C4-2B (cell line): Measurements from ENCODE around the gene FKBP5.
"Not testable (repeated sequence)": the region's sequence is repeated elsewhere in the genome, so short reads cannot be mapped to it uniquely, and the experiment has no call there.

Experiments
- H3K27ac ChIP-seq: fragments of 450-650 bp; 2 replicates; pipeline ENCODE4 v1.5.1; 2017
- ZFX ChIP-seq: fragments of 450-650 bp; IDR thresholded peaks from 2 replicates; pipeline ENCODE4 v1.6.1; 2017
- TF ChIP-seq, protein P1 (sequence below): fragments of 450-650 bp; conservative IDR thresholded peaks from 2 replicates; pipeline ENCODE4 v1.5.1; 2017; ENCODE audit warnings: mild to moderate bottlenecking

Gene FKBP5

DNA sequence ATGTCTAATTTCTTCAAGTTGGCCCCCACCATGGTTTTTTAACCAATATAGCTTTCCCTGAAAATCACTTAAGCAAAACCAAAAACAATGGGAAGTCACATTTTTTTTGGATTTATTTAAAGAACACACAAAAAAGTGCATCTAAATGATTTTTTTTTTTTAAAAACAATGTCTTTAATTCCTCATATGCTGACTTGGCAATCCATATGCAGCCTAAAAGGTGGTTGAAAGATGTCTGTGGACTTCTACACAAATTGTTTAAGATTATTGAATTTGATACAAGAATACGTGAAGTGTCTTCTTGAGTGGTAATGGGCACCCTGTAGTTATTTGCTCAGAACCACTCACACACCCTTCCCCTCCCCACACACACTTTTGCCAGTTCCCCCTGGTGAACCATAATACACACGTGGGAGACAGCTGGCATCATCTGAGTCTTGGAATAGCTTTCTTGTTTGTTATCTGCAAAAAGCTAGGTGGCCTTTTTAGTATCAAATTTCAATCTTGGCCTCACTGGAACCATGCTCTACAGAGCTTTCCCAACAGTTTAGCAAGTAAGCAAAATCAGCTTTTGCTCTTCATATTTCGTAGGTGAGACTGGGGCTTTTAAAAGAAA lies 115.1 kb downstream of the FKBP5 start:
- TF ChIP-seq, protein P1, sequence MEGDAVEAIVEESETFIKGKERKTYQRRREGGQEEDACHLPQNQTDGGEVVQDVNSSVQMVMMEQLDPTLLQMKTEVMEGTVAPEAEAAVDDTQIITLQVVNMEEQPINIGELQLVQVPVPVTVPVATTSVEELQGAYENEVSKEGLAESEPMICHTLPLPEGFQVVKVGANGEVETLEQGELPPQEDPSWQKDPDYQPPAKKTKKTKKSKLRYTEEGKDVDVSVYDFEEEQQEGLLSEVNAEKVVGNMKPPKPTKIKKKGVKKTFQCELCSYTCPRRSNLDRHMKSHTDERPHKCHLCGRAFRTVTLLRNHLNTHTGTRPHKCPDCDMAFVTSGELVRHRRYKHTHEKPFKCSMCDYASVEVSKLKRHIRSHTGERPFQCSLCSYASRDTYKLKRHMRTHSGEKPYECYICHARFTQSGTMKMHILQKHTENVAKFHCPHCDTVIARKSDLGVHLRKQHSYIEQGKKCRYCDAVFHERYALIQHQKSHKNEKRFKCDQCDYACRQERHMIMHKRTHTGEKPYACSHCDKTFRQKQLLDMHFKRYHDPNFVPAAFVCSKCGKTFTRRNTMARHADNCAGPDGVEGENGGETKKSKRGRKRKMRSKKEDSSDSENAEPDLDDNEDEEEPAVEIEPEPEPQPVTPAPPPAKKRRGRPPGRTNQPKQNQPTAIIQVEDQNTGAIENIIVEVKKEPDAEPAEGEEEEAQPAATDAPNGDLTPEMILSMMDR, result no peak
- no peak for TF ChIP-seq ZFX
- no peak overlapping the region for H3K27ac ChIP-seq

DNA sequence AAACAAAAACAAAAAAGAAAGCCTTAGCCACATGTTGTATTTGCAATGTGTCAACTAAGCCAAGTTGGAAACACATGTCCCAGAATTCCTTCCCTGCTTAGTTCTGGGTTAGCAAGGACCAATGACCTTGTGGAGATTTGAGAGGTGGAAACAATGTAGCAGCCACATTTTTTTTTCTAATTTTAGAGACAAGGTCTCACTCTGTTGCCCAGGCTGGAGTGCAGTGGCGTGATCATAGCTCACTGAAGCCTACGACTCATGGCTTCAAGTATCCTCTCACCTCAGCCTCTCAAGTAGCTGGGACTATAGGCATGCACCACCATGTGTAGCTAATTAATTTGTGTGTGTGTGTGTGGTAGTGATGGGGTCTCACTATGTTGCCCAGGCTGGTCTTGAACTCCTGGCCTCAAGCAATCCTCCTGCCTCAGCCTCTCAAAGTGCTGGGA lies 117.8 kb downstream of the FKBP5 start:
- not testable (repeated sequence) for H3K27ac ChIP-seq

DNA sequence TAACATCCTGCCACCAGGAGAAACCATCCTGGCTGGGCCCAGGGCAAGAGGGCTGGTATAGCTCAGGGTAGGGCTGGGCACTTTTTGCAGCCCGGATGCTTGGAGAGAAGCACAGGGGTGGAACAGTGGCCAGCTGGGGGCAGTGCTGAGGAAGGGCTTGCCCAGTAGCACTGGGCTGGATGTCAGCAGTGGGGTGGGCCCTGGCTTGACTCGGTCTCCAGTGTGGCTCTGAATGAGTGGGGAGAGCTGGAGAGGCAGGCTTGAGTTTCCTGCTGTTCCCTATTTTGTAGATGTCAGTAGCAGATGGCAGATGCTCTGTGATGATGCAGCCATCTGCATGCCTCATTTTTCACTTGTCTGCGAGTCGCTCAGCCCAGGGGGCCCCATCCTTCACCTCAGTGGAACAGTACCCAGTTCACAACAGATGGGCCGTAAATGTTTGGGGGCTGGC lies 119.7 kb downstream of the FKBP5 start:
- no peak overlapping the region for H3K27ac ChIP-seq
- TF ChIP-seq, protein P1, result peak; percentile 68
- TF ChIP-seq ZFX, result no peak

DNA sequence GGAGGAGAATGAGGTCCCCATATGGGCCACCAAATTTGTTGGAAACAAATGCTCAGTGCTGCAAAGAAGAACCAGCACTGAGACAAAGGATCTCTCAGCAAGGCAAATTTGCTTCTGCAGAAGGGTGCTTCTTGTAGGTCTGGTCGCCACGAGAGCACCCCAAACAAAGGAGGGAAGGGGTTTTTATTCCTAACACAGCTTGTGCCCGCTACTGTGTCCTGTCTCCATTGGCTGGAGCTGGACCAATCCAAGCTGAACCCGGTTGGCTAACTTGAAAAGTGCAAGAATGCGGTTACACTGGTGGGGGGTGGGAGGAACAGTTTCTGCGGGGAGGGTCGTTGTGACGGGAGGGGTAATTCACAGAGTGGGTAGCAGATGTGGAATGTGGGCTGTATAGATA lies 121.9 kb downstream of the FKBP5 start:
- no peak overlapping the region for H3K27ac ChIP-seq
- TF ChIP-seq, protein P1, result no peak
- TF ChIP-seq ZFX, result no peak

DNA sequence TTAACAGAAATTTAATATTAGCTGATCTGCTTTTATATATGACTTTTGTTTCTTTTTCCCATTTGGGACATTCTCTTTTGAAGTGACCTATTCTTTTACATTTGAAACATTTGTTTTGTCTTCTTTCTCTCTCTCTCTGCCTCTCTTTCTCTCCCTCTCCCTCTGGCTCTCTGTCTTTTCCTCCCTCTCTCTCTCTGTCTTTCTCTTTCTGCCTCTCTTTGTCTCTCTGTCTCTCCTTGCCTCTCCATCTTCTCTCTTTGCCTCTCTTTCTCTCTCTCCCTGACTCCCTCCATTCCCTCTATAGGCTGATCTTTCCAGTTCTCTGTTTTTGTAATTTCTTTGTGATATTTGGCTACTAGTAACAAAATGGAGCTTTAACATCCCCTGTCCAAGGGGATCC lies 124.0 kb downstream of the FKBP5 start:
- TF ChIP-seq ZFX, result no peak
- TF ChIP-seq, protein P1, result no peak
- H3K27ac ChIP-seq, result no peak overlapping the region

DNA sequence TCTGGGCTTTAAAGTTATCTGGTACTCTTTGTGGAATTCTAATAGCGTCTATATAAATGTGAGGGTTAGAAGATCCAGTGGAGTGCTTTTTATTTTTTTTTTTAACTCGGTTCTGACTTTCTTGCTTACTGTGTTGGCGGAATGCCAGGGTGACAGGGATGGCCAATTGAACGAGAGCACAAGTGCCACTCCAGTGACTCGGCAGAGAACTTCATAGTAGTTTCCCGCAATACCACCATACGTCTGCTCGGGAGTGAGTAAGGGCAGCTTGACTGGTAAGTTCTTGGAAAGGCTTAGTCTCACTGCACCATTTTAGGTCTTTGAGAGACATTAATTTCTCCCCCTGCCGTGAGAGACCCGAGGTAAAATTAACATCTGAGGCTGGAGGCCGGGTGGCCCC lies 126.7 kb downstream of the FKBP5 start:
- no peak for TF ChIP-seq ZFX
- TF ChIP-seq, protein P1, result no peak
- H3K27ac ChIP-seq, result no peak overlapping the region

DNA sequence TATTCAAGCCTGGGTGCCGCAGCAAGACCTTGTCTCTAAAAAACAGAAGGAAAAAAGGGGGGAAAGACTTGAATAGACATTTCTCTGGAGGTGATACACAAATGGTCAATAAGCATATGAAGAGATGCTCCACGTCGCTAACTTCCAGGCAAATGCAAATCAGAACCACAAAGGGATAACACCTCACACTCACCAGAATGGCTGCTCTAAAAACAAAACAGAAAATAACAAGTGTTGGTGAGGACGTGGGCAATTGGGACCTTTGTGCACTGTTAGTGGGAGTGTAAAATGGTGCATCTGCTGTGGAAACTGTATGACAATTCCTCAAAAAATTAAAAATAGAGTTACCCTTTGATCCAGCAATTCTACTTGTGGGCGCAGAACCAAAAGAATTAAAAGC lies 127.6 kb downstream of the FKBP5 start:
- no peak for TF ChIP-seq ZFX
- TF ChIP-seq, protein P1, result no peak

DNA sequence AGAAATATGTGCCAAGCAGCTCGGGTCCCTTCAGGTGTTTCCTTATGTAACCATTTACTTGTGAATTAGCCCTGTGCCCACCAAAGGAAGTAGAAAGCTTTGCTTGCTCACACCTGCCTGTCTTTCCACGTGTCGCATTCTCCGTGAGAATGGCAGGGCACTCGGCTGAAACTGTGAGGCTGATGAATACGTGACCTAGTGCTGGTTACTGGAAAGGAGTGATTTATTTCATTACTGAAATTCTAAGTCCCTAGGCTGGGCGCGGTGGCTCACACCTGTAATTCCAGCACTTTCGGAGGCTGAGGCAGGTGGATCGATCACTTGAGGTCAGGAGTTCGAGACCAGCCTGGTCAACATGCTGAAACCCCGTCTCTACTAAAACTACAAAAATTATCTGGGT lies 130.1 kb downstream of the FKBP5 start:
- TF ChIP-seq ZFX, result no peak
- TF ChIP-seq, protein P1, result no peak
- no peak overlapping the region for H3K27ac ChIP-seq

More for the DNA sequence above, 127.6 kb downstream of the FKBP5 start:
- H3K27ac ChIP-seq, result no peak overlapping the region
